ENCODE data around the gene LIMS2. TPM values are rescaled to one million over a fixed set of nuclear protein-coding genes. Genes with fewer than 3 reads are reported as not detected.

The LIMS2 gene
- total and polyA plus RNA-seq, 9 donors: 7.7 to 51.9 (median 35.0) TPM

DNA sequence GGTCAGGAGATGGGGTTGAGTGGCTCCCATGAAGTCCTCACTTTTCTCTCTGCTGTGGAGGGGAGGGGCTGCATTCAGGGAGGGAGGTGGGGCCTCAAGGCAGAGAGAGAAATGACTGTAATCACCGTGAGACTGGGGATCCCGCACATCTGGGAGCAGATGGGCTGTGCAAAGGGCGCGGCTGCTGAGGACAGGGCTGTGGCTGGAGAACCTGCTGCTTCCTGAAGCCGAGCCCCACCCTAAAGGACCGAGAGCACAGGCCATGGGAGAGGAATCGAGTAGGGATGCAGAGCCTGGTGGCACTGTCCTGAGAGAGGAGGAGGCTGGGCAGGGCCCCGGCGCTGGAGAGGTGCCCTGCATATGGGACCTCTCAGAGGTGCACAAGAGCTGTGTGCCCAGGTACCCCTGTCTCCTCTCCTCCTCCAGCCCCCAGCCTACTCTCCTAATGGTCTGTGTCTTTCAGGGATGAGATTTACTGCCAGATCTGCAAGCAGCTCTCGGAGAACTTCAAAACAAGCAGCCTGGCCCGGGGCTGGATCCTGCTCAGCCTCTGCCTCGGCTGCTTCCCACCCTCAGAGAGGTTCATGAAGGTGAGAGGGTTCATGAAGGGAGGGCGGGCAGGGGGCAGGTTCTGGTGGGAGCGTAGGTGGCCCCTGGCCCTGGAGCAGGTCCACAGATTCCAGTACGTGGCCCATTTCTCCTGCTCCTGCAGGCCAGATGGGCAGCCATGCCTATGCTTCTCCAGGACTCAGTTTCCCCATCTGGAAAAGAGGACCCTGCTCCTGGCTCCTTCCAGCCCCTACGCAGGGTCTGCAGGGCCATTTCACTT, 55.2 kb downstream of the LIMS2 start:
- H3K4me3 ChIP-seq (ENCODE audit: low read length): no peak overlapping the region
- H3K9me3 ChIP-seq (replicated peaks; ENCODE audit: control insufficient read depth, low read depth, low read length): no peaks in the 10 kb centered on the region
- 61% methylated on average over 10 of the region's 16 CpGs for WGBS (ENCODE audit: insufficient coverage)
- DNase-seq: no peak
- peaks cover 3% of the 10 kb centered on the region for H3K27me3 ChIP-seq (ENCODE audit: control insufficient read depth, insufficient read depth, low read length)
- H3K36me3 ChIP-seq (ENCODE audit: control insufficient read depth, insufficient read depth, low read length): no peaks in the 10 kb centered on the region
- no peaks in the 10 kb centered on the region for H3K4me1 ChIP-seq (ENCODE audit: control insufficient read depth, insufficient read depth, low read length)
- no peak overlapping the region for H3K27ac ChIP-seq (ENCODE audit: low read length)

DNA sequence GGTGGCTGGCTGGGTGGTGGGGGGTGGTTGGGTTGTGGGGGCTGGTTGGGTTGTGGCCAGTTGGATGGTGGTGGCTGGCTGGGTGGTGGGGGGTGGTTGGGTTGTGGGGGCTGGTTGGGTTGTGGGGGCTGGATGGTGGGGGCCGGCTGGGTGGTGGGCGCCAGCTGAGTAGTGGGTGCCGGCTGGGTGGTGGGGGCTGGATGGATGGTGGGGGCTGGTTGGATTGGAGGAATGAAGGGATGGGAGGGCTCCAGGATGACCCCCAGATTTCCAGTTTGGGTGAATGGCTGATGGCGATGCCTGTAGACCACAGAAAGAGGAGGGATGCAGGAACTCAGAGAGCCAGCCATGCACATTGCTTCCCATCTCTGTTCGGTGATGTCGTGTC, 56.1 kb downstream of the LIMS2 start:
- Histone ChIP-seq H3K27ac (ENCODE audit: low read length) (no peak overlapping the region), H3K27me3 (ENCODE audit: control insufficient read depth, insufficient read depth, low read length) (peaks cover 3% of the 10 kb centered on the region), H3K9me3 (replicated peaks; ENCODE audit: control insufficient read depth, low read depth, low read length) (no peaks in the 10 kb centered on the region), H3K36me3 (ENCODE audit: control insufficient read depth, insufficient read depth, low read length) (no peaks in the 10 kb centered on the region), H3K4me3 (ENCODE audit: low read length) (no peak overlapping the region), H3K4me1 (ENCODE audit: control insufficient read depth, insufficient read depth, low read length) (peaks cover 8% of the 10 kb centered on the region)
- 95% methylated on average over 5 of the region's 6 CpGs for WGBS (ENCODE audit: insufficient coverage)
- no peak for DNase-seq

DNA sequence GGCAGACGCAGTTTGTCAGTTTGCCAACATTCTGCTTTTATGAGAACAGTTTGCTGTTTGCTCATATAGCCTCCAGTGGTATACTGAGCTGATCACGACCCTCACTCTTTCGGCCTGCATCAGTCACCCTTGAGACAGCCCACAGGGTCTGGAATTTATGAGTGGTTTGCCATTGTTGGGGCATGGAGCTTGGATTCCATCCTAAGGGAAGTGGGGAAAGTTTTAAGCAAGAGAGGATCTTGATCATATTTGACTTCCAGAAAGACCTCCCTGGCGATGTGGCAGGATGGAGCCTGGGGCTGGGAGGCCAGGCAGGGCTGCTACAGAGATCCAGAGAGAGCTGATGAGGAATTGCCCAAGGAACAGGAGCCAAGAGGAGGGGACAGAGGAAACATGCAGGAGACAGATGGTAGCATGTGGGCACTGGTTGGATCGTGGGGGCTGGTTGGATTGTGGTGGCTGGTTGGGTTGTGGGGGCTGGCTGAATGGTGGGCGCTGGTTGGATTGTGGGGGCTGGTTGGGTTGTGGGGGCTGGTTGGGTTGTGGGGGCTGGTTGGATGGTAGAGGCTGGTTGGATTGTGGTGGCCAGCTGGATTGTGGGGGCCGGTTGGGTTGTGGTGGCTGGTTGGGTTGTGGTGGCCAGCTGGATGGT, 56.7 kb downstream of the LIMS2 start:
- H3K27ac ChIP-seq (ENCODE audit: low read length): no peak overlapping the region
- no peaks in the 10 kb centered on the region for H3K36me3 ChIP-seq (ENCODE audit: control insufficient read depth, insufficient read depth, low read length)
- 70% methylated on average over 2 of the region's 7 CpGs for WGBS (ENCODE audit: insufficient coverage)
- H3K9me3 ChIP-seq (replicated peaks; ENCODE audit: control insufficient read depth, low read depth, low read length): no peaks in the 10 kb centered on the region
- H3K27me3 ChIP-seq (ENCODE audit: control insufficient read depth, insufficient read depth, low read length): peaks cover 3% of the 10 kb centered on the region
- peaks cover 8% of the 10 kb centered on the region for H3K4me1 ChIP-seq (ENCODE audit: control insufficient read depth, insufficient read depth, low read length)
- no peak for DNase-seq
- no peak overlapping the region for H3K4me3 ChIP-seq (ENCODE audit: low read length)

DNA sequence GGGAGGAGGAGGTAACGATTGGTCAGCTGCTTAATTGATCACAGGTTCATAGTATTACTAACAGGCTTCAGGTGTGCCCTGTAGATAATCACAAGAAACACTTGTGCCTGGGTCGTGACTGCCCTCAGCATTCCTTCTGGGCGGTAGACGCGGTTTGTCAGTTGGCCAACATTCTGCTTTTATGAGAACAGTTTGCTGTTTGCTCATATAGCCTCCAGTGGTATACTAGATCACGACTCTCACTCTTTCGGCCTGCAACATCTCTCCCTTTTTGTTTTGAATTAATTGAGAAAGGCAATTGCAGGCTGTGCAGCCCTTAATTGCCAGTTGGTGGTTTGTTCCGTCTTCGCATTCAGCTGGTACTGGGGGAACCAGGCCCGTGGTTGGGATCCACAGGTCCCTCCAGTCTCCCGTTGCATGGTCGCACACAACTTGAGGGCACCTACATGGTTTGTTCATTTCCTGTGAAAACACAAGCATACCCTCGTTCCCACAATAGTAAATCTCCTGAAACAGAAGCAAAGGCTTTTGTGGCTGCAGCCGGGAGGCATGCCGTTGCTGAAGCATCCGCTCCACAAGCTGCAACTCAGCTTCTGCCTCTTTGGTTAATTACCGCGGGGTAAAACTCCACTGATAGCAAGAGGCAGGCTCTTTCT, 59.7 kb downstream of the LIMS2 start:
- H3K27ac ChIP-seq (ENCODE audit: low read length): no peak overlapping the region
- peaks cover 3% of the 10 kb centered on the region for H3K27me3 ChIP-seq (ENCODE audit: control insufficient read depth, insufficient read depth, low read length)
- DNase-seq: no peak
- H3K4me3 ChIP-seq (ENCODE audit: low read length): no peak overlapping the region
- peaks cover 24% of the 10 kb centered on the region for H3K9me3 ChIP-seq (replicated peaks; ENCODE audit: control insufficient read depth, low read depth, low read length)
- WGBS (ENCODE audit: insufficient coverage): 63% methylated on average over 15 of the region's 18 CpGs
- H3K36me3 ChIP-seq (ENCODE audit: control insufficient read depth, insufficient read depth, low read length): no peaks in the 10 kb centered on the region
- peaks cover 8% of the 10 kb centered on the region for H3K4me1 ChIP-seq (ENCODE audit: control insufficient read depth, insufficient read depth, low read length)

DNA sequence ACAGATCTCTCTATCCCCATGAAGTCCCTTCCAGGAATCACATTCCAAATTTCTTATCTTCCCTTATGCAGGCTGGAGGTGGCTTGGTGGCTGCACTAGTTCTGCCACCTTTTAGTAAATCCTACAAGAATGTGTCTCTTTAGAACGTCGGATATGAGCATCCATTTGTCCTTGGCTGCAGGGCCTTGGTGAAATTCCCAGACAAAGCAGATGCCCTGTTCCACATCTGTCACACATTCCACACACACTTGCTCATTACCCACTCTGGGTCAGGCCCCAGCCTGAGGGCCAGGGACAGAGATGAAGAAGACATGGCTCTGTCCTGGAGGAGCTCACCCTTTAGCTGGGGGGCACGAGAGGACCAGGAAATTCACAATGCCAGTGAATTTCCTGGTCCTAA, 60.6 kb downstream of the LIMS2 start:
- H3K36me3 ChIP-seq (ENCODE audit: control insufficient read depth, insufficient read depth, low read length): no peaks in the 10 kb centered on the region
- WGBS (ENCODE audit: insufficient coverage): 67% methylated on average over 3 of the region's 3 CpGs
- no peak overlapping the region for H3K4me3 ChIP-seq (ENCODE audit: low read length)
- H3K27ac ChIP-seq (ENCODE audit: low read length): no peak overlapping the region
- H3K4me1 ChIP-seq (ENCODE audit: control insufficient read depth, insufficient read depth, low read length): peaks cover 8% of the 10 kb centered on the region
- H3K27me3 ChIP-seq (ENCODE audit: control insufficient read depth, insufficient read depth, low read length): peaks cover 3% of the 10 kb centered on the region
- peak; percentile 35 for DNase-seq
- peaks cover 26% of the 10 kb centered on the region for H3K9me3 ChIP-seq (replicated peaks; ENCODE audit: control insufficient read depth, low read depth, low read length)

DNA sequence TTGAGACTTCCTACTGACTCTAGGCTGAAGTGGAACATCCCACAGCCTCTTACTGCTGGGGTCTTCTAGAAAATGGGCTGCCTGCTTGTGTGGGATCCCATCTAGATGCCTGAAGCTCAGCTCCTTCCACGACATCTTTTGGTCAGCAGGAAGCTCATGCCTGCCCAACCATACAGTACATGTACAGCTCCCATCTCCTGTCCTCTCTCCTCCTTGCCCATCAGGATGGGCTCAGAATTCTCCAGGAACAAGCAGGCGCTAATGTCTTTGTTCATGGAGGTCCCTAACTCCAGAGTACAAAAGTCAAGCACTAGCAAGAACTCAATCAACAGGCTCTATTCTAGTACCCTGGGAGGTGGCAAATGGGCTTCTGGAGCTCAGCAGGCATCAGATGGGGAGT, 61.1 kb downstream of the LIMS2 start:
- 100% methylated on average over 1 of the region's 2 CpGs for WGBS (ENCODE audit: insufficient coverage)
- Histone ChIP-seq H3K9me3 (replicated peaks; ENCODE audit: control insufficient read depth, low read depth, low read length) (peaks cover 26% of the 10 kb centered on the region), H3K4me3 (ENCODE audit: low read length) (no peak overlapping the region)

DNA sequence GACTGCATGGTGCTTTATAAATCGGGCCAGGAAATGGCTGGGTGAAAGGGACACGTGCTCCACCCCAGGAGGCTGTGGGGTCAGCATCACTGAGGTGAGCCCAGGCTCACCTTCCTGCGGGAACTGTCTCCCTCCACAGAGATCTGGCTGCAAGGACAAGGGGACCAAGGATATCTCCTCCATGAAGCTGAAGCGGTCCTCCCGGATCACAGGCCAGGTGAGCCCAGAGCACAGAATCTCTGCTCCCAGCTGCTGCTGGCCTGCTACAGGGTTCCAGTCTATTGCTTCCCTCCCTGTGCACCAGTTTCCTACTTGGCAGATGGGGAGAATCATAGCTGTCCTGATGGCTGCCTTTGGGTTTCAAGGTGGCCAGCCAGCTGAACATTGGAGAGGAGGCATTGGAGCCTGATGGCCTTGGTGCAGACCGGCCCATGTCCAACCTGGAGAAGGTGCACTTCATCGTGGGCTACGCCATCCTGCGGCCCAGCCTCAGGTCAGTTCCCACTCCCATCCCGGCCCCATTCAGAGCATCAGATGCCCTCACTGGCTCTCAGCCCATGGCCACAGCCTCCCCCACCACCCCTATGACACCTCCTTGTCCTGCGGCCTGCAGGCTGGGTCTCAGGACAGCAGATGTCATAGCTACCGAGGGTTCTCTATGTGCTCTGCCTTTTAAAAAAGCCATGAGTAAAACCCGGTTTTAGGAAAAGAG, 63.1 kb downstream of the LIMS2 start:
- H3K27ac ChIP-seq (ENCODE audit: low read length): no peak overlapping the region
- H3K4me1 ChIP-seq (ENCODE audit: control insufficient read depth, insufficient read depth, low read length): peaks cover 8% of the 10 kb centered on the region
- H3K9me3 ChIP-seq (replicated peaks; ENCODE audit: control insufficient read depth, low read depth, low read length): peaks cover 26% of the 10 kb centered on the region
- H3K36me3 ChIP-seq (ENCODE audit: control insufficient read depth, insufficient read depth, low read length): no peaks in the 10 kb centered on the region
- DNase-seq: no peak
- no peak overlapping the region for H3K4me3 ChIP-seq (ENCODE audit: low read length)
- 85% methylated on average over 10 of the region's 13 CpGs for WGBS (ENCODE audit: insufficient coverage)
- H3K27me3 ChIP-seq (ENCODE audit: control insufficient read depth, insufficient read depth, low read length): peaks cover 3% of the 10 kb centered on the region

More for the DNA sequence above, 61.1 kb downstream of the LIMS2 start:
- DNase-seq: no peak
- Histone ChIP-seq H3K4me1 (ENCODE audit: control insufficient read depth, insufficient read depth, low read length) (peaks cover 8% of the 10 kb centered on the region), H3K27me3 (ENCODE audit: control insufficient read depth, insufficient read depth, low read length) (peaks cover 3% of the 10 kb centered on the region), H3K36me3 (ENCODE audit: control insufficient read depth, insufficient read depth, low read length) (no peaks in the 10 kb centered on the region), H3K27ac (ENCODE audit: low read length) (no peak overlapping the region)

DNA sequence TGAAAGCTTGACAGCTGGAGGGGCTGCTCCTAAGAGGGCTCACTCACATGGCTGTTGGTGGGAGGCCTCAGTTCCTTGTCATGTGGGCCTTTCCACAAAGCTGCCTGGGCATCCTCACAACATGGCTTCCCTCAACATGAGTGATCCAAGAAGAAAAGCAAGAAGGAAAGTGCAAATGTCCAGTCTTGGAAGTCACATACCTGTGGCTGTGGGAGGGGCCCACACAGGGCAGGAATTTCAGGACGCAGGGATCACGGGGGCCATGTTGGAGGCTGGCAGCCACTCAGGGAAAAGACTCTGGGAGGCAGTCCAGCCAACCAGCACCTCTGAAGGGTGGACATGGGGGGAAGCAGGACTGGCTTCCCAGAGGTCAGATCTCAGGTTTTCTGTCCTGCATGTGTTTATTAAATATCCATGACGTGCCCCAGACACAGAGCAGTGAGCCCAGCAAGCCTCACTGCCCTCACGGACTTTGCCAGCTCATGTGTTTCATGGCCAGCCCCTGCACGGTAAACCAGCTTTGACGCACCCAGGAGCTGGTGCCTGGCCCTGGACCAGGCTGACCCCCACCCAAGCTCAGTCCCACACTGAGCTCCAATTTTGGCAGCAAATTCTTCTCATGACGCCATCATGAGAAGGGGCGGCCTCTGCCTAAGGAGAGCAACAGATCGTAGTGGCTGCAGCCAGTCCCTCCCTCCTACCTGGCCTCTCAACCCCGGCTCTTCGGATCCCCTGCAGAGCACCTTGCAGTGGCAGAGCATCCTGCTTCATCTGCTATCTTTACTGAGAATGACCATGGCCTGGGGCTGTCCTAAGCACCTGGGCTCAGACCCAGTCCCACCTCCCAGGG, 64.0 kb downstream of the LIMS2 start:
- Histone ChIP-seq H3K9me3 (replicated peaks; ENCODE audit: control insufficient read depth, low read depth, low read length) (peaks cover 26% of the 10 kb centered on the region), H3K27ac (ENCODE audit: low read length) (no peak overlapping the region), H3K27me3 (ENCODE audit: control insufficient read depth, insufficient read depth, low read length) (no peaks in the 10 kb centered on the region), H3K4me1 (ENCODE audit: control insufficient read depth, insufficient read depth, low read length) (peaks cover 8% of the 10 kb centered on the region), H3K4me3 (ENCODE audit: low read length) (no peak overlapping the region), H3K36me3 (ENCODE audit: control insufficient read depth, insufficient read depth, low read length) (no peaks in the 10 kb centered on the region)
- WGBS (ENCODE audit: insufficient coverage): 82% methylated on average over 11 of the region's 11 CpGs
- DNase-seq: no peak

DNA sequence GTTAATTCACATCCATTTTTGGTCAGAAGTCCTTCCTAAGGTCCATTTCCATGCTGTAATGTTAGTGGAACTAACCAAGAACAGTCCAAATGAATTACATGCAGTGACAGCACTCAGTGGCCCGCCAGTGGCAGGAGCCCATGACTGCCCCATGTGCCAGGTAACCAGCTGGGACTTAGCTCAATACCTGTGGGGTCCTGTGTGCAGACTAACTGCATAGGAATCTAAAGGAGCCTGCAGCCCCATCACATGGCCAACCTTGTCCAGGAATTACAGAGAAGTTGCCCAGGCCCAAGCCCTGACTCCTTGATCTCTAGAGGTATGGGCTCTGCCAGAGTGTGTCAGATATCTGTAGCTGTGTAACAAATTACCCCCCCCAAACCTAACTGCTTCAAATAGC, 64.8 kb downstream of the LIMS2 start:
- WGBS (ENCODE audit: insufficient coverage): 78% methylated on average over 1 of the region's 1 CpG
- no peak for DNase-seq
- Histone ChIP-seq H3K27me3 (ENCODE audit: control insufficient read depth, insufficient read depth, low read length) (no peaks in the 10 kb centered on the region), H3K27ac (ENCODE audit: low read length) (no peak overlapping the region), H3K4me1 (ENCODE audit: control insufficient read depth, insufficient read depth, low read length) (peaks cover 8% of the 10 kb centered on the region), H3K4me3 (ENCODE audit: low read length) (no peak overlapping the region), H3K9me3 (replicated peaks; ENCODE audit: control insufficient read depth, low read depth, low read length) (peaks cover 26% of the 10 kb centered on the region), H3K36me3 (ENCODE audit: control insufficient read depth, insufficient read depth, low read length) (no peaks in the 10 kb centered on the region)
